Duodenal mucosa (tissue), 2 donors: ENCODE results near the gene SLC17A8.

Source experiments
- H3K27ac ChIP-seq: one replicate; pipeline ENCODE4 v1.7.0; 2013; ENCODE audit warnings: low read depth, low read length
- H3K27me3 ChIP-seq, 2 donors: one replicate each; pipeline ENCODE4 v1.7.0; 2013; ENCODE audit warnings: low read length in 2 of 2, control low read depth in 1 of 2; ENCODE audit not compliant: insufficient read depth in 2 of 2, control insufficient read depth in 1 of 2
- H3K36me3 ChIP-seq, 2 donors: one replicate each; pipeline ENCODE4 v1.7.0; 2013; ENCODE audit warnings: low read length in 2 of 2, control low read depth in 1 of 2; ENCODE audit not compliant: insufficient read depth in 2 of 2, control insufficient read depth in 1 of 2
- H3K4me1 ChIP-seq, 2 donors: one replicate each; pipeline ENCODE4 v1.7.0; 2013; ENCODE audit warnings: low read length in 2 of 2, control low read depth in 1 of 2; ENCODE audit not compliant: insufficient read depth in 2 of 2, control insufficient read depth in 1 of 2
- H3K4me3 ChIP-seq, 2 donors: one replicate each; pipeline ENCODE4 v1.7.0; 2013; ENCODE audit warnings: low read length in 2 of 2, low read depth in 1 of 2
- H3K9ac ChIP-seq, 2 donors: one replicate each; pipeline ENCODE4 v1.7.0; 2013; ENCODE audit warnings: low read length in 2 of 2, low read depth in 1 of 2
- H3K9me3 ChIP-seq, 2 donors: one replicate each; pipeline ENCODE4 v1.7.0; 2013; ENCODE audit warnings: low read length in 2 of 2, control low read depth in 1 of 2; ENCODE audit not compliant: control insufficient read depth in 1 of 2

The SLC17A8 gene

GRCh38 chr12:100455896-100456295 is 99.0 kb downstream of the SLC17A8 start:
- no peaks in the 10 kb centered on the region for H3K9me3 ChIP-seq
- H3K36me3 ChIP-seq = no peaks in the 10 kb centered on the region
- no peak overlapping the region for H3K4me3 ChIP-seq
- no peaks in the 10 kb centered on the region for H3K4me1 ChIP-seq
- no peaks in the 10 kb centered on the region for H3K27me3 ChIP-seq
- H3K27ac ChIP-seq = no peak overlapping the region
- no peak overlapping the region for H3K9ac ChIP-seq

DNA sequence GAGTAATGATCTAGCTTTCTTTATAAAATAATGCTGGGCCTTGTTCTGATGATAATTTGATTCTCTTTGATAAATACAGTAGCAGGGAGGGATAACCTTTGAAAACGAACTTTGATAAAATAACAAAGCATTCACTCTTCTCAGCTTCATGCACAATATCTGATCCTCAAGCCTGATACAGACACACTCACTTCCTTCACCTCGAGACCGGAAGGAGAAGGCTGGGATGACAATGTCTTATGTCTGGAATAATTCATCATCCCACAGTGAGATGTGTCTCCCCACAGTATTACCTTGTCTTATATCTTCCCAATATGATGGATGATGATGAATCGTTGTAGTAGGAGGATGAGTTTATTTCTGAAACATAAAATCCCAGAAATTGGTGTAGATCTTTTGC is 101.3 kb downstream of the SLC17A8 start:
- H3K4me1 ChIP-seq = no peaks in the 10 kb centered on the region
- H3K36me3 ChIP-seq = no peaks in the 10 kb centered on the region

GRCh38 chr12:100460702-100461101 is 103.8 kb downstream of the SLC17A8 start:
- H3K9me3 ChIP-seq = no peaks in the 10 kb centered on the region
- no peak overlapping the region for H3K4me3 ChIP-seq
- no peaks in the 10 kb centered on the region for H3K4me1 ChIP-seq
- no peak overlapping the region for H3K9ac ChIP-seq
- no peaks in the 10 kb centered on the region for H3K36me3 ChIP-seq
- H3K27me3 ChIP-seq = no peaks in the 10 kb centered on the region
- H3K27ac ChIP-seq = no peak overlapping the region

More for the DNA sequence above, 101.3 kb downstream of the SLC17A8 start:
- no peaks in the 10 kb centered on the region for H3K9me3 ChIP-seq
- H3K9ac ChIP-seq = no peak overlapping the region
- no peaks in the 10 kb centered on the region for H3K27me3 ChIP-seq
- no peak overlapping the region for H3K27ac ChIP-seq
- H3K4me3 ChIP-seq = no peak overlapping the region

DNA sequence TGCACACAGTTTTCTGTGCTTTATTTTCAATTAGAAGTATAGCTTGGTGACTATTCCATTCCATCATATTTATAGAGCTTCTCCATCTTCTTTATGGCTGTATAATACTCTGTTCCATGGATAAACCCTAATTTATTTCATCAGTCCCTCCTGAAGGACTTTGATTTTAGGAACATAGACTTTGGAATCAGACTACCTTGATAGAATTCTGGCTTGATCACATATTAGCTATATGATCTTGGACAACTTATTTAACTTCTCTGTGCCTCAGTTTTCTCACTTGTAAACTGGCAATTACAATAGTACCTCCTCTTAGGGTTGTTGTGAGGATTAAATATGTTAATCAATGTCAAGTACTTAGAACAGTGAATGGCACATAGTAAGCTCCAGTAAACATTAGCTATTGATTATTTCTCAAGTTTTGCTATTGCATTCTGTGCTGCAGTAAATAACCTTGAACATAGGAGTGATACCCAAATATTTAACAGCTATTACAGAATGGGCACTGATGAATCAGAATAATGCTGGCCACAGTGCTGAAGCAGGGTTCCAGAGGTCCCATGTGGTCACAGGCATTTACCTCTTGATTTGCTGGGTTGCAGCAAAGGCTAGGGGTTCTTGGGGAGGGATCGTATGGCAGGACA is 104.6 kb downstream of the SLC17A8 start:
- Histone ChIP-seq H3K27ac (no peak overlapping the region), H3K4me1 (no peaks in the 10 kb centered on the region), H3K4me3 (no peak overlapping the region), H3K9ac (no peak overlapping the region), H3K27me3 (no peaks in the 10 kb centered on the region), H3K9me3 (no peaks in the 10 kb centered on the region), H3K36me3 (no peaks in the 10 kb centered on the region)

GRCh38 chr12:100463661-100464060 is 106.8 kb downstream of the SLC17A8 start:
- no peak overlapping the region for H3K4me3 ChIP-seq
- no peak overlapping the region for H3K9ac ChIP-seq
- no peaks in the 10 kb centered on the region for H3K4me1 ChIP-seq
- H3K36me3 ChIP-seq = no peaks in the 10 kb centered on the region
- H3K27me3 ChIP-seq = no peaks in the 10 kb centered on the region
- no peak overlapping the region for H3K27ac ChIP-seq
- no peaks in the 10 kb centered on the region for H3K9me3 ChIP-seq

DNA sequence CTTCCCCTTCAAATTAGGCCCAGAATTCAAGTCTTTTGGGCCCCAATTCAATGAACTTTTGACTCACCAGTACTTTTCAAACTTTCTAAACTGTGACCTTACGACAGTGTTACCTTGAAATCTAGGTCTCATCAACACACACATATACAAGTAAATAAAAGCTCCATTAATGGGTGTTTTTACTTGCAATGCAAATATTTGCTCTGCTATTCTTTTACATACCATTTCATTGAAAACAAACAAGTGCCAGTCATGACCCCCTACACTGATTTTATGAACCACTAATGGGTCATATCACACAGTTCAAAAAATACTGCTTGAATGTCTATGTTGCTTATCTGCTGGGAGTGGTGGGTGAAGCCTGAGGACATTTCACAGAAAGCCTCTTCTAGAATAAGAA is 107.7 kb downstream of the SLC17A8 start:
- H3K4me3 ChIP-seq = no peak overlapping the region
- H3K9me3 ChIP-seq = no peaks in the 10 kb centered on the region
- H3K27ac ChIP-seq = no peak overlapping the region
- no peaks in the 10 kb centered on the region for H3K4me1 ChIP-seq
- H3K9ac ChIP-seq = no peak overlapping the region
- H3K36me3 ChIP-seq = no peaks in the 10 kb centered on the region
- no peaks in the 10 kb centered on the region for H3K27me3 ChIP-seq

- Histone ChIP-seq H3K27ac (no peak overlapping the region), H3K9me3 (no peaks in the 10 kb centered on the region), H3K27me3 (no peaks in the 10 kb centered on the region), H3K4me1 (peaks cover under 1 to 1% of the 10 kb centered on the region in 2 donors), H3K36me3 (no peaks in the 10 kb centered on the region), H3K4me3 (no peak overlapping the region), H3K9ac (no peak overlapping the region)
Observed at GRCh38 chr12:100468126-100468525, 111.3 kb downstream of the SLC17A8 start.
